Cardiac fibroblast (primary cell): Measurements from ENCODE around the gene DAGLA.
A peak's percentile ranks its signal among the peaks of the same experiment; 100 is the strongest.

Source experiments
- DNase-seq, 2 donors: peaks; one replicate each; pipeline versions ENCODE4 v3.0.0 to v3.0.0-alpha.2; 2010; ENCODE audit warnings: low read depth in 2 of 2
- H3K4me3 ChIP-seq, 2 donors: replicated peaks in 1 of 2; 1 replicate in 1 of 2; 2 replicates in 1 of 2; pipeline ENCODE4 v1.5.1; 2011; ENCODE audit warnings: low read depth in 2 of 2, low read length in 2 of 2, mild to moderate bottlenecking in 2 of 2, moderate library complexity in 1 of 2
- CTCF ChIP-seq: IDR thresholded peaks from one replicate; pipeline ENCODE4 v1.5.1; 2011; ENCODE audit warnings: low read depth, mild to moderate bottlenecking, low read length, inconsistent platforms

The DAGLA gene

DNA sequence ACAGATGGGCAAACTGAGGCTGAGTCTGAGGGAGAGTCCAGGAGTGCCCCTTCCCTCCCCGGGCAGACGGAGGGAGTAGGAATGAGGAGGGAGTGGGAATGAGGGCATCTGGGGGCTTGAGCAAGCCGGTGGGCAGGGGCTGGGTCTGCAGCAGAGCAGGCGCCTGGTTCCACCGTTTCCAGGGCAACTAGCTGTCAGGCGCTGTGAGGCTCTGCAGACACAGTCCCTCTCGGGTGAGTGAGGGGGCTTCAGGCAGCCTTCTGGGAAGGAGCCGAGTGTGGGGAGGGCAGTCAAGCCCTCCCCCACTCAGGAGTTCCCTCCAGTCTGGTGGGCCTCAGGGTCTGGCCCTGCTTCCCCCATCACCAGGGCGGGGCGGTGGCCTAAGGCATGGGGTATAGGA, 93.2 kb downstream of the DAGLA start:
- no peak for DNase-seq
- H3K4me3 ChIP-seq, result no peak overlapping the region
- TF ChIP-seq CTCF, result no peak

GRCh38 chr11:61773809-61774208, 93.6 kb downstream of the DAGLA start:
- H3K4me3 ChIP-seq, result no peak overlapping the region
- DNase-seq, result no peak
- TF ChIP-seq CTCF, result no peak

DNA sequence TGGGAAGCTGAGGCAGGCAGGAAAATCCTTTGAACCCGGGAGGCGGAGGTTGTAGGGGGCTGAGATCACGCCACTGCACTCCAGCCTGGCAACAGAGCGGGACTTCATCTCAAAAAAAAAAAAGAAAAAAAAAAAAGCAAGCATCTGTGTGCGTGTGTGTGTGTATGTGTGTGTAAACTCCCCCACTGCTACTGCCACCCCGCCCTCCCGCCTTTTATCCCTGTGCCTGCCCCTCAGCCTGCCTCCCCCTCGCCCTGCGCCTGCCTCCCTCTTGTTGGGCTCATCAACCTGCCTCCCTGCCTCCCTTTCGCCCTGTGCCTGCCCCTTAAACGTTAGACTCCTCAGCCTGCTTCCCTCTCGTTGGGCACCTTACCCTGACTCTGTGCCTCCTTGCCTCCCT, 94.2 kb downstream of the DAGLA start:
- no peak for DNase-seq
- TF ChIP-seq CTCF, result no peak
- H3K4me3 ChIP-seq, result no peak overlapping the region

GRCh38 chr11:61775106-61775505, 94.9 kb downstream of the DAGLA start:
- TF ChIP-seq CTCF, result no peak
- H3K4me3 ChIP-seq, result no peak overlapping the region
- DNase-seq, result no peak

DNA sequence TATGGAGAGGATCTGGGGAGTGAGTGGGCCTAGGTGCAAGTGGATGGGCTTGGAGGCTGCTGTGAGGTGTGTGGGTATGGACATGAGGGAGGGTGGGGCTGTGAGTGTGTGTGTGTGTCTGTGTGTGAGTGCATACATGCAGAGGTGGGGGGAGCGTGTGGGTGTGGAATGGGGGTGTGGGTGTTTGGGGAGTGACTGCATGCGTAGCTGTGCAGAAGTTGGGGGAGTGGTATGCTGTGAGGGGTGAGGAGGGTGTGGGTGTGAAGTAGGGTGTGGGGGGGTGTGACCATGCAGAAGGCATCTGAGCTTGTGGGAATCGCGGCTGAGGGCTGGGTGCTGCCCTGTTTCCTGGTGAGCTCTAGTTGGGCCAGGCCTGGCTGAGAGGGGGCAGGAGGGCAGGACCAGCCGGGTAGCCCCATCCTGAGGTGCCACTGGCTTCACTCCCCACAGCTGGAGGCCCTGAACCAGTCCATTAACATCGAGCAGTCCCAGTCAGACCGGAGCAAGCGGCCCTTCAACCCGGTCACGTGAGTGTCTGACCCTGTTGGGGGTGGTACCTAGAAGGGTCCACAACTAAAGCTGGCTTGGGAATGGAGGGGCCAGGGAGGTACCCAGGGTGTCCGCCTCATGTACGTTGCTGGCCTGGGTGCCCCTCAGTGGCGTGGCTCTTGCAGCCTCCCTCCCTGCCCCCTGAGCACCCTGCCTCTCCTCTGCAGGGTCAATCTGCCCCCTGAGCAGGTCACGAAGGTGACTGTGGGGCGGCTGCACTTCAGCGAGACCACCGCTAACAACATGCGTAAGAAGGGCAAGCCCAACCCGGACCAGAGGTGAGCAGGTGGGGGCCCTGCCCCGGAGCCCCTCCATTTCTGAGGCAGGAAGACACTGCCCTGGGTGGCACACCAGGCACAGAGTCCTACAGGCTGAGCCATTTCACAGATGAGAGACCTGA, 95.7 kb downstream of the DAGLA start:
- H3K4me3 ChIP-seq, result no peak overlapping the region
- DNase-seq, result no peak
- no peak for TF ChIP-seq CTCF

DNA sequence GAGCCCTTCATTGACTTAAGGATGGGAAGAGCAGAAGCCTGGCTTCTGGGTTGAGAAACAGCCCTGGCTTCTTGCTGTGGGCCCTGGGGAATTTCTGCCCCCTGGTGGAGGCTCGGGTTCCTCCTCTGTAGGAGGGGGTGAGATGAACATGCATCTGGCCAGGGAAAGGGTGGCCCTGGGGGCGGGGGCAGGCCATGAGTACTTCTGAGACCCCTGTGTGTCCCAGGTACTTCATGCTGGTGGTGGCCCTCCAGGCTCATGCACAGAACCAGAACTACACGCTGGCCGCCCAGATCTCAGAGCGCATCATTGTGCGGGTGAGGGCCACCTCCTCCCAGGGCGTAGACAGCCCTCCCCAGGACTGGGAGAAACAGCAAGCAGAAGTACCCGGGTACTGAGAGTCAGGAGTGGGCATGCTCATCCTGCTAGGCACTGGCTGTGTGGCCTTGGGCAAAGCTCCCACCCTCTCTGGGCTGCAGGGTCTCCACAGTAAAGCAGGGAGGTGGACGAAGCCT, 96.4 kb downstream of the DAGLA start:
- peak; percentile 94 for TF ChIP-seq CTCF
- no peak overlapping the region for H3K4me3 ChIP-seq
- peak; percentile 80 to 81 for DNase-seq
